Naive thymus-derived CD4-positive, alpha-beta T cell (primary cell): ENCODE data around the gene CXXC5. TPM values are rescaled to one million over a fixed set of nuclear protein-coding genes. Genes with fewer than 3 reads are reported as not detected.
"Not testable (repeated sequence)": the region's sequence is repeated elsewhere in the genome, so short reads cannot be mapped to it uniquely, and the experiment has no call there.

Experiments used
- ATAC-seq: fragments of 150-1000 bp; cut with Tn5 transposase; 2 replicates; pipeline ENCODE4 v1.10.0; 2021; ENCODE audit warnings: mild to moderate bottlenecking, moderate library complexity
- CTCF ChIA-PET: fragments of 350-600 bp; sonication (Branson Sonifier 250); formaldehyde crosslinking; loops from one replicate; lab custom pipeline; 2021; ENCODE audit warnings: antibody characterized with exemption; lab: Charles Lee
- POLR2A ChIA-PET: fragments of 350-600 bp; sonication (Branson Sonifier 250); formaldehyde crosslinking; loops from one replicate; lab custom pipeline; 2021; ENCODE audit warnings: antibody characterized with exemption, inconsistent platforms; lab: Charles Lee
- DNase-seq, 9 donors: peaks; one replicate each; pipeline versions ENCODE4 v3.0.0 to v3.0.0-alpha.2; 2020 to 2022; ENCODE audit warnings: mixed read lengths in 1 of 9
- H3K27ac ChIP-seq: one replicate; pipeline ENCODE4 v1.7.0; 2013; ENCODE audit warnings: mild to moderate bottlenecking, low read depth, low read length, moderate library complexity
- H3K27me3 ChIP-seq, 2 donors: one replicate each; pipeline ENCODE4 v1.7.0; 2013; ENCODE audit warnings: low read length in 2 of 2, mild to moderate bottlenecking in 2 of 2, moderate library complexity in 2 of 2; ENCODE audit not compliant: control insufficient read depth in 2 of 2, insufficient read depth in 2 of 2
- H3K36me3 ChIP-seq, 3 experiments: 1 replicate in 2 of 3; 2 replicates in 1 of 3; pipeline ENCODE4 v1.7.0; 2013; ENCODE audit warnings: low read length in 3 of 3, mild to moderate bottlenecking in 3 of 3, moderate library complexity in 1 of 3; ENCODE audit not compliant: insufficient read depth in 3 of 3, control insufficient read depth in 2 of 3
- H3K4me1 ChIP-seq, 2 donors: one replicate each; pipeline ENCODE4 v1.7.0; 2013; ENCODE audit warnings: low read length in 2 of 2, mild to moderate bottlenecking in 2 of 2, moderate library complexity in 1 of 2; ENCODE audit not compliant: control insufficient read depth in 2 of 2, insufficient read depth in 2 of 2
- H3K4me3 ChIP-seq: 2 replicates; pipeline ENCODE4 v1.7.0; 2013; ENCODE audit warnings: mild to moderate bottlenecking, low read length
- H3K9me3 ChIP-seq, 3 experiments: 1 replicate in 2 of 3; 2 replicates in 1 of 3; pipeline ENCODE4 v1.7.0; 2013; ENCODE audit warnings: low read length in 3 of 3; ENCODE audit not compliant: control insufficient read depth in 2 of 3
- H3K27ac Mint-ChIP-seq, 9 donors: one replicate each; pipeline ENCODE4 v1.8.0; 2020 to 2022; ENCODE audit warnings: mixed read lengths in 9 of 9, mild to moderate bottlenecking in 8 of 9, moderate library complexity in 5 of 9, inconsistent platforms in 2 of 9
- H3K27me3 Mint-ChIP-seq, 5 donors: one replicate each; pipeline ENCODE4 v1.8.0; 2021 to 2022; ENCODE audit warnings: mixed read lengths in 5 of 5, mild to moderate bottlenecking in 1 of 5
- H3K36me3 Mint-ChIP-seq, 5 donors: one replicate each; pipeline ENCODE4 v1.8.0; 2020 to 2022; ENCODE audit warnings: mixed read lengths in 5 of 5, mild to moderate bottlenecking in 3 of 5, inconsistent platforms in 1 of 5
- H3K4me1 Mint-ChIP-seq, 7 donors: one replicate each; pipeline ENCODE4 v1.8.0; 2020 to 2022; ENCODE audit warnings: mixed read lengths in 7 of 7, mild to moderate bottlenecking in 3 of 7, inconsistent platforms in 1 of 7
- H3K4me3 Mint-ChIP-seq, 10 donors: one replicate each; pipeline ENCODE4 v1.8.0; 2020 to 2022; ENCODE audit warnings: mild to moderate bottlenecking in 10 of 10, mixed read lengths in 10 of 10, moderate library complexity in 6 of 10, inconsistent platforms in 2 of 10
- H3K9me3 Mint-ChIP-seq, 11 donors: one replicate each; pipeline ENCODE4 v1.8.0; 2020 to 2022; ENCODE audit warnings: mixed read lengths in 11 of 11, mild to moderate bottlenecking in 4 of 11, inconsistent platforms in 1 of 11, moderate library complexity in 1 of 11
- intact Hi-C, 2 donors: fragments of 100-400 bp; cut with micrococcal nuclease; formaldehyde crosslinking; loops; one replicate each; pipeline ENCODE4 v1.15.1; 2023
- polyA plus RNA-seq, 2 donors: library from polyadenylated mRNA; unstranded; fragments of 300-500 nt; fragmentation: Illumina TruSeq; gene quantifications; one replicate each; pipeline ENCODE4 v1.2.3, GENCODE V29; 2021
- total RNA-seq, 6 experiments: library from RNA in 5 of 6; stranded (reverse) in 5 of 6; gene quantifications; 1 replicate in 5 of 6; 2 replicates in 1 of 6; pipeline ENCODE4 v1.2.3 and lab custom pipeline; 2021 to 2026

The CXXC5 gene
- total and polyA plus RNA-seq, 7 experiments from 2014 or later, result 0.73 to 21.4 (median 2.2) TPM

GRCh38 chr5:139723986-139724587, 75.9 kb downstream of the CXXC5 start:
- H3K36me3 Mint-ChIP-seq, result peaks cover 0 to 9% (median 0%) of the 10 kb centered on the region in 5 donors
- Histone ChIP-seq H3K27ac (no peak overlapping the region), H3K27me3 (no peaks in the 10 kb centered on the region), H3K4me1 (no peaks in the 10 kb centered on the region), H3K4me3 (no peak overlapping the region), H3K9me3 (no peaks in the 10 kb centered on the region), H3K36me3 (no peaks in the 10 kb centered on the region)
- ATAC-seq (no peak), DNase-seq (no peak)
- intact Hi-C loops, result no loop called here
- H3K27me3 Mint-ChIP-seq, result no peaks in the 10 kb centered on the region
- CTCF ChIA-PET, result no interaction called here
- H3K27ac Mint-ChIP-seq, result no peak overlapping the region
- H3K4me1 Mint-ChIP-seq, result no peaks in the 10 kb centered on the region
- POLR2A ChIA-PET, result no interaction called here
- no peak overlapping the region for H3K4me3 Mint-ChIP-seq
- peaks cover 0 to 12% (median 3%) of the 10 kb centered on the region in 11 donors for H3K9me3 Mint-ChIP-seq

GRCh38 chr5:139725073-139725830, 77.1 kb downstream of the CXXC5 start:
- ChIA-PET CTCF (no interaction called here), POLR2A (interaction anchor here (1.2 kb wide), 1 partner anchor 13 kb away, joined by 4 read pairs; no protein-coding TSS in a partner anchor)
- Mint-ChIP-seq H3K27ac (no peak overlapping the region), H3K27me3 (no peaks in the 10 kb centered on the region), H3K4me1 (no peaks in the 10 kb centered on the region), H3K4me3 (no peak overlapping the region), H3K9me3 (peaks cover 0 to 4% (median 0%) of the 10 kb centered on the region in 11 donors), H3K36me3 (peaks cover 0 to 2% (median 0%) of the 10 kb centered on the region in 5 donors)
- no peak for DNase-seq
- H3K9me3 ChIP-seq, result no peaks in the 10 kb centered on the region
- no peak overlapping the region for H3K4me3 ChIP-seq
- no peaks in the 10 kb centered on the region for H3K27me3 ChIP-seq
- no peaks in the 10 kb centered on the region for H3K4me1 ChIP-seq
- ATAC-seq, result no peak
- H3K36me3 ChIP-seq, result no peaks in the 10 kb centered on the region
- H3K27ac ChIP-seq, result no peak overlapping the region
- intact Hi-C loops, result no loop called here

- no peaks in the 10 kb centered on the region for H3K4me1 ChIP-seq
- intact Hi-C loops, result no loop called here
- ATAC-seq (no peak), DNase-seq (no peak)
- Mint-ChIP-seq H3K27ac (no peak overlapping the region), H3K4me1 (no peaks in the 10 kb centered on the region), H3K27me3 (no peaks in the 10 kb centered on the region), H3K4me3 (no peak overlapping the region), H3K36me3 (no peaks in the 10 kb centered on the region), H3K9me3 (peaks cover 0 to 1% (median 0%) of the 10 kb centered on the region in 11 donors)
- ChIA-PET CTCF (no interaction called here), POLR2A (interaction anchor here (1.2 kb wide), 1 partner anchor 14 kb away, joined by 4 read pairs; no protein-coding TSS in a partner anchor)
- no peaks in the 10 kb centered on the region for H3K27me3 ChIP-seq
- no peaks in the 10 kb centered on the region for H3K36me3 ChIP-seq
- no peak overlapping the region for H3K27ac ChIP-seq
- H3K9me3 ChIP-seq, result no peaks in the 10 kb centered on the region
- no peak overlapping the region for H3K4me3 ChIP-seq
Observed at GRCh38 chr5:139726248-139726647, 78.1 kb downstream of the CXXC5 start.

- H3K36me3 Mint-ChIP-seq, H3K4me3 ChIP-seq, H3K4me1 ChIP-seq, DNase-seq, CTCF ChIA-PET, H3K4me3 Mint-ChIP-seq, H3K4me1 Mint-ChIP-seq, H3K9me3 ChIP-seq, H3K27me3 ChIP-seq, H3K27me3 Mint-ChIP-seq, intact Hi-C loops, H3K27ac ChIP-seq, H3K36me3 ChIP-seq, H3K9me3 Mint-ChIP-seq, ATAC-seq, POLR2A ChIA-PET, H3K27ac Mint-ChIP-seq: not testable (repeated sequence)
Observed at GRCh38 chr5:139727615-139728014, 79.5 kb downstream of the CXXC5 start.

GRCh38 chr5:139731281-139731680, 83.1 kb downstream of the CXXC5 start:
- Mint-ChIP-seq H3K36me3 (no peaks in the 10 kb centered on the region), H3K27me3 (no peaks in the 10 kb centered on the region), H3K4me3 (no peak overlapping the region), H3K4me1 (no peaks in the 10 kb centered on the region), H3K9me3 (no peaks in the 10 kb centered on the region), H3K27ac (peak overlapping the region in 1 of 9 donors; percentile 26)
- DNase-seq (no peak), ATAC-seq (no peak)
- Histone ChIP-seq H3K9me3 (no peaks in the 10 kb centered on the region), H3K27me3 (no peaks in the 10 kb centered on the region), H3K4me3 (no peak overlapping the region), H3K36me3 (no peaks in the 10 kb centered on the region), H3K4me1 (no peaks in the 10 kb centered on the region), H3K27ac (no peak overlapping the region)
- ChIA-PET CTCF (no interaction called here), POLR2A (no interaction called here)
- intact Hi-C loops, result no loop called here

- Histone ChIP-seq H3K27me3 (no peaks in the 10 kb centered on the region), H3K36me3 (no peaks in the 10 kb centered on the region), H3K4me1 (no peaks in the 10 kb centered on the region), H3K27ac (no peak overlapping the region), H3K4me3 (no peak overlapping the region), H3K9me3 (no peaks in the 10 kb centered on the region)
- Mint-ChIP-seq H3K4me1 (no peaks in the 10 kb centered on the region), H3K9me3 (no peaks in the 10 kb centered on the region), H3K27me3 (no peaks in the 10 kb centered on the region), H3K4me3 (no peak overlapping the region), H3K36me3 (no peaks in the 10 kb centered on the region), H3K27ac (no peak overlapping the region)
- DNase-seq (no peak), ATAC-seq (no peak)
- POLR2A ChIA-PET, result no interaction called here
- CTCF ChIA-PET, result no interaction called here
- intact Hi-C loops, result no loop called here
Observed at GRCh38 chr5:139732019-139732418, 83.9 kb downstream of the CXXC5 start.
